ENCODE results near the gene RD3L.

DNA sequence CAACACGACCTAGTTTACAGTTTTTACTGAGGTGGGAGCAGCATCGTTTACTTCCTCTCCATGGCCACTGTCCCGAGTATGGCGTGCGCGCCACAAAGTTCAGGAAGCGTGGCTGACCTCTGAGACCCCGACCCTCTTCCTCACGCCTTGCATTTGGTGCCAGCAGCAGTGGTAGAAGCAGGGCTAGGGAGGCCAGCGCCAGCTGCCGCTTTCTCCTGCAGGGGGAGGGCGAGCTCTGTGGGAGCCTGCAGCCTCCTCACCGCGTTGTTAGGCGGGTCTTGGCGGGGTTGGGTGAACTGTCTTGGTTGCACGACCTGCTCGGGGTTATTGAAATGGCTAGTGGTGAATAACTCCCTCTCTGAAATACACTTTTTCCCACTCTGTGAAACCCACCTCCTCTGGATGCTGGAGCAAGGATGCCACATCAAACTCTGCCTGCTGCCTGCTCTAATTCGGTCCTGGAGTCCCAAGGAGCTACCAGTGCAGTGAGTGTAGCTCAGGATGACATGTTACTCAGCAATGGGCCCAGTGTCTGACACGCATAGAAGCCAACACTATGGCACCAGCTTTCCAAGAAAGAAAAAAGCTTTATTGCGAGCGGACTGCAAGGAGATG is 36.4 kb downstream of the RD3L start:
- TF ChIP-seq, protein P1, sequence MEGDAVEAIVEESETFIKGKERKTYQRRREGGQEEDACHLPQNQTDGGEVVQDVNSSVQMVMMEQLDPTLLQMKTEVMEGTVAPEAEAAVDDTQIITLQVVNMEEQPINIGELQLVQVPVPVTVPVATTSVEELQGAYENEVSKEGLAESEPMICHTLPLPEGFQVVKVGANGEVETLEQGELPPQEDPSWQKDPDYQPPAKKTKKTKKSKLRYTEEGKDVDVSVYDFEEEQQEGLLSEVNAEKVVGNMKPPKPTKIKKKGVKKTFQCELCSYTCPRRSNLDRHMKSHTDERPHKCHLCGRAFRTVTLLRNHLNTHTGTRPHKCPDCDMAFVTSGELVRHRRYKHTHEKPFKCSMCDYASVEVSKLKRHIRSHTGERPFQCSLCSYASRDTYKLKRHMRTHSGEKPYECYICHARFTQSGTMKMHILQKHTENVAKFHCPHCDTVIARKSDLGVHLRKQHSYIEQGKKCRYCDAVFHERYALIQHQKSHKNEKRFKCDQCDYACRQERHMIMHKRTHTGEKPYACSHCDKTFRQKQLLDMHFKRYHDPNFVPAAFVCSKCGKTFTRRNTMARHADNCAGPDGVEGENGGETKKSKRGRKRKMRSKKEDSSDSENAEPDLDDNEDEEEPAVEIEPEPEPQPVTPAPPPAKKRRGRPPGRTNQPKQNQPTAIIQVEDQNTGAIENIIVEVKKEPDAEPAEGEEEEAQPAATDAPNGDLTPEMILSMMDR (IDR thresholded peaks at IDR 0.05), result no peak
- no peak for TF ChIP-seq POLR2A (IDR thresholded peaks at IDR 0.05)

All from vagina (tissue), 2 donors.